HG03095 (cell line): ENCODE measurements around the gene IZUMO2.
"Not testable (repeated sequence)": the region's sequence is repeated elsewhere in the genome, so short reads cannot be mapped to it uniquely, and the experiment has no call there.

Experiments
- ATAC-seq: cut with Tn5 transposase; IDR thresholded peaks from one replicate; pipeline ENCODE4 v1.9.1; 2021; ENCODE audit warnings: moderate library complexity; ENCODE audit not compliant: unreplicated experiment

IZUMO2 gene

GRCh38 chr19:50136603-50137365, 26.3 kb downstream of the IZUMO2 start:
- not testable (repeated sequence) for ATAC-seq

DNA sequence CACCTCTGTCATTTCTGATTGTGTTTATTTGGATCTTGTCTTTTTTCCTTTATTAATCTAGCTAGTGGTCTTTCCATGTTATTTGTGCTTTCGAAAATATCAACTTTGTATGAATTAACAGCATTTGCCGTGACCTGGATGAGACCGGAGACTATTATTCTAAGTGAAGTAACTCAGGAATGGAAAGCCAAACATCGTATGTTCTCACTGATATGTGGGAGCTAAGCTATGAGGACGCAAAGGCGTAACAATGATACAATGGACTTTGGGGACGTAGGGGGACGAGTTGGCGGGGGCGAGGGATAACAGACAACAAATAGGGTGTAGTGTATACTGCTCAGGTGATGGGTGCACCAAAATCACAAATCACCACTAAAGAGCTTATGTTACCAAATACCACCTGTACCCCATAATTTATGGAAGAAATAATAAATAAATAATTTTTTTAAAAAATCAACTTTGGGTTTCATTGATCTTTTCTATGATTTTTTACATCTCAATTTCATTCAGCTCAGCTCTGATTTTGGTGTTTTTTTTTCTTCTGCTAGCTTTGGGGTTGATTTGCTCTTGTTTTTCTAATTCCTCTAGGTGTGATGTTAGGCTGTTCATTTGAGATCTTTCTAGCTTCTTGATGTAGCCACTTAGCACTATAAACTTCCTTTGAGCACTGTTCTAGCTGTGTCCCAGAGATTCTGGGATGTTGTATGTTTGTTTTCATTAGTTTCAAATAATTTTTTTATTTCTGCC, 27.1 kb downstream of the IZUMO2 start:
- not testable (repeated sequence) for ATAC-seq

DNA sequence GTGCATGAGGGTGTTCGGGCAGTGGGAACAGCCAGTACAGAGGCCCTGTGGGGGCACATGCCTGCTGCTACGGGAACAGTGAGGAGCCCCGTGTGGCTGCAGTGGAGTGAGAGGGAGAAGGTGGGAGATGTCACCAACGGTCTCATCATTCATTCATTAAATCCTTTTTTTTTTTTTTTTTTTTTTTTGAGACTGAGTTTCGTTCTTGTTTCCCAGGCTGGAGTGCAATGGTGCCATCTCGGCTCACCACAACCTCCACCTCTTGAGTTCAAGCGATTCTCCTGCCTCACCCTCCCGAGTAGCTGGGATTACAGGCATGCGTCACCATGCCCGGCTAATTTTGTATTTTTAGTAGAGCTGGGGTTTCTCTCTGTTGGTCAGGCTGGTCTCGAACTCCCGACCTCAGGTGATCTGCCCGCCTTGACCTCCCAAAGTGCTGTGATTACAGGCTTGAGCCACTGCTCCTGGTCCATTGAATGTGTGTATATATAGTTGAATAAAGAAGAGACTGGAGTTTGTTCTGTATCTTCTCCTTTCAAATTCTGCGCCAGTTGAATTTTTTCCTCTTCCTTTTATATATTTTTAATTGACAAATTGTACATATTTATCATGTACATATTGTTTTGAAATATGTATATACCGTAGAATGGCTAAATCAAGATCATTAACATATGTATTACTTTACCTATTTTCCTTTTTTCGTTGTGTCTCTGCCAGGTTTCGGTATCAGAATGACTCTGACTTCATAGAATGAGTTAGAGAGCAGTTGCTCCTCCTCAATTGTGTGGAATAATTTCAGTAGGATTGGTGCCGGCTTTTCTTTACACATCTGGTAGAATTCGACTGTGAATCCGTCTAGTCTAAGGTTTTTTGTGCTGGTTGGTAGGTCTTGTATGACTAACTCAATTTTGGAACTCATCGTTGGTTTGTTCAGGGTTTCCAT, 28.0 kb downstream of the IZUMO2 start:
- ATAC-seq, result not testable (repeated sequence)

DNA sequence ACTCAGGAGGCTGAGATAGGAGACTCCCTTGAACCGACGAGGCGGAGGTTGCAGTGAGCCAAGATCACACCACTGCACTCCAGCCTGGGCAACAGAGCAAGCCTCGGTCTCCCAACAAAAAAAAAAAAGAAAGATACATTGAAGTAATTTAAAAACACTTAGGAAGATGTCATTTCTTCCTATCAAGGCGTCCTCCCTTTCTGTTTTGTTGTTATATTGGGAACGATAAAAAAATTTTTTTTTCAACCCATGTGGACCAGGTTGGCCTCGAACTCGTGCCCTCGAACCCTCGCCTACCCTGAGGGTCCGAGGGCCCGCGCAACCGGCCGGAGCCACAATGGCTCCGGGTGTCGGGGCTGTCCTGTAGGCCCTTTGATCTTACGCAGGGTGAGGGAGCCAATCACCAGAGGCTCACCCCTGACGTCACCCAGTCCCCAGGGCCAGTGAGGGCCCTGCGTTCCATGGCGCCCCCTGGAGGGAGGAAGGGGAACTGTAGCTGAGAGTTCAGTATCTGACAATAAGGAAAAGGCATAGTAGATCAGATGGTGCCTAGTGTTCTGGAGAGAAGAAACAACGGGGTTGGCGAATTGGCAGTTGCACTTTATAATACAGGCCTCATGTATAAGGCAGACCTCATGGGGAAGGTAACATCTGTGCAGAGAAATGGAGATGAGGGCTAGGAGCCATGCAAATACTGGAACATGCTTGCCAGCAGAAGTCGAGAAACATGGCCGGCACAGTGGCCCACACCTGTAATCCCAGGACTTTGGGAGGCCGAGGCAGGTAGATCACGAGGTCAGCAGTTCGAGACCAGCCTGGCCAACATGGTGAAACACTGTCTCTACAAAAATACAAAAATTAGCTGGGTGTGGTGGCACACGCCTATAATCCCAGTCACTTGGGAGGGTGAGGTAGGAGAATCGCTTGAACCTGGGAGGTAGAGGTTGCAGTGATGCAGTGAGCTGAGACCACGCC, 29.3 kb downstream of the IZUMO2 start:
- not testable (repeated sequence) for ATAC-seq

- not testable (repeated sequence) for ATAC-seq
Measured at GRCh38 chr19:50104012-50104411, 59.1 kb downstream of the IZUMO2 start.

DNA sequence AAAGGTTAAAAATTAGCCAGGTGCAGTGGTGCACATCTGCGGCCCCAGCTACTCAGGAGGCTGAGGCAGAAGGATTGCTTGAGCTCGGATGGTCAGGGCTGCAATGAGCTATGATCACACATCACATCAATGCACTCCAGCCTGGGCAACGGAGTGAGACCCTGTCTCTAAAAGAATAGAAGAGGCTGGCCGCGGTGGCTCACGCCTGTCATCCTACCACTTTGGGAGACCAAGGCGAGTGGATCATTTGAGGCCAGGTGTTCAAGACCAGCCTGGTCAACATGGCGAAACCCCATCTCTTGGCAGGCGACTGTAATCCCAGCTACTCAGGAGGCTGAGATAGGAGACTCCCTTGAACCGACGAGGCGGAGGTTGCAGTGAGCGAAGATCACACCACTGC, 59.7 kb downstream of the IZUMO2 start:
- ATAC-seq, result not testable (repeated sequence)
